ENCODE data around the gene ITPKC. TPM values are rescaled to one million over a fixed set of nuclear protein-coding genes. Genes with fewer than 3 reads are reported as not detected.

The ITPKC gene
- total and polyA plus RNA-seq, 2 of the 13 experiments (the other 11 are each of a cell fraction or from before 2014, with no cell fraction given), result 6.9 to 11.2 TPM

GRCh38 chr19:40736661-40737060 lies 19.7 kb downstream of the ITPKC start:
- BruUV-seq (replicated peaks), result no TSS peak
- no peak overlapping the region for H3K4me3 ChIP-seq (replicated peaks in 1 of 3; ENCODE audit: insufficient read depth in 1 of 3, low read depth in 2 of 3, low read length in 3 of 3)
- H3K79me2 ChIP-seq (ENCODE audit: insufficient read depth, low read length), result no peaks in the 10 kb centered on the region
- WGBS (ENCODE audit: low lambda C conversion rate), result 87% methylated on average over 9 of the region's 9 CpGs
- H3K27ac ChIP-seq (ENCODE audit: extremely low read length, insufficient read depth, low read length), result no peak overlapping the region
- H3K4me2 ChIP-seq (ENCODE audit: low read depth, low read length), result no peak overlapping the region
- intact Hi-C loops (cut with micrococcal nuclease; ENCODE audit: unreplicated experiment), result no loop called here
- H3K36me3 ChIP-seq (replicated peaks in 1 of 2; ENCODE audit: control insufficient read depth in 1 of 2, insufficient read depth in 2 of 2, low read length in 2 of 2), result peaks cover 23 to 65% of the 10 kb centered on the region in 2 experiments
- POLR2A ChIA-PET, result interaction anchor here (1.2 kb wide), 1 partner anchor 14 kb away, joined by 3 read pairs; the partner anchor contains the start of gene ACTMAP
- no peak overlapping the region for H2AFZ ChIP-seq (ENCODE audit: low read length)
- H3K9ac ChIP-seq (ENCODE audit: insufficient read depth, low read depth, low read length), result no peak overlapping the region
- H3K4me1 ChIP-seq (ENCODE audit: insufficient read depth, low read length), result peaks cover 19% of the 10 kb centered on the region
- DNase-seq (ENCODE audit: low spot score), result no peak
- FAIRE-seq, result no peak
- H3K9me3 ChIP-seq (ENCODE audit: low read length), result no peaks in the 10 kb centered on the region
- no peaks in the 10 kb centered on the region for H3K27me3 ChIP-seq (ENCODE audit: control insufficient read depth in 1 of 2, insufficient read depth in 2 of 2, low read length in 2 of 2)
- H4K20me1 ChIP-seq (ENCODE audit: insufficient read depth, low read length), result no peaks in the 10 kb centered on the region
- in situ Hi-C loops (cut with HindIII; ENCODE audit: extremely low pct_ligation_motif_present, low pct_unique_long_range_greater_than_20kb), result no loop called here
- CTCF ChIA-PET (ENCODE audit: low intra/inter-chr PET ratio, low total read pairs), result no interaction called here
- ATAC-seq, result no peak
- TF ChIP-seq POLR2G (IDR thresholded peaks at IDR 0.05; ENCODE audit: low read depth, low read length) (no peak), ZFX (CRISPR knock-in tag; IDR thresholded peaks at IDR 0.05; ENCODE audit: low read depth) (no peak), KIAA2018 (CRISPR knock-in tag; IDR thresholded peaks at IDR 0.05; ENCODE audit: borderline replicate concordance) (no peak), ZBTB34 (CRISPR knock-in tag; IDR thresholded peaks at IDR 0.05) (no peak), ZNF709 (CRISPR knock-in tag; IDR thresholded peaks at IDR 0.05) (no peak), ZNF768 (CRISPR knock-in tag; IDR thresholded peaks at IDR 0.05) (no peak), ZNF878 (CRISPR knock-in tag; IDR thresholded peaks at IDR 0.05) (no peak), ZNF580 (CRISPR knock-in tag; IDR thresholded peaks at IDR 0.05; ENCODE audit: borderline replicate concordance, low read depth) (no peak), RARG (CRISPR knock-in tag; IDR thresholded peaks at IDR 0.05; ENCODE audit: low read depth) (no peak), NBN (conservative IDR thresholded peaks at IDR 0.05) (no peak), KAT2B (IDR thresholded peaks at IDR 0.05; ENCODE audit: borderline replicate concordance, low read depth, low read length) (no peak), ZNF781 (CRISPR knock-in tag; IDR thresholded peaks at IDR 0.05; ENCODE audit: borderline replicate concordance, not compliant biosample characterization) (no peak), ZNF562 (CRISPR knock-in tag; IDR thresholded peaks at IDR 0.05; ENCODE audit: borderline replicate concordance) (no peak), ZNF20 (CRISPR knock-in tag; IDR thresholded peaks at IDR 0.05) (no peak), NFE2L1 (CRISPR knock-in tag; IDR thresholded peaks at IDR 0.05; ENCODE audit: borderline replicate concordance) (no peak), SAFB2 (CRISPR knock-in tag; IDR thresholded peaks at IDR 0.05; ENCODE audit: borderline replicate concordance, low read depth) (no peak), CBX1 (IDR thresholded peaks at IDR 0.05; ENCODE audit: low read depth) (no peak)

Data from HepG2 (cell line).